HepG2 (cell line): ENCODE data around the gene MT1G. TPM values are rescaled to one million over a fixed set of nuclear protein-coding genes. Genes with fewer than 3 reads are reported as not detected.

ENCODE experiments used
- DDIT3 ChIP-seq: sonication (generic); formaldehyde crosslinking; IDR thresholded peaks from 2 replicates; pipeline ENCODE4 v1.4.0; 2020; ENCODE audit warnings: mild to moderate bottlenecking, missing genetic modification reagents
- FUBP1 ChIP-seq: sonication (generic); formaldehyde crosslinking; IDR thresholded peaks from 2 replicates; pipeline ENCODE4 v1.5.1; 2020; ENCODE audit warnings: missing genetic modification reagents, mild to moderate bottlenecking, borderline replicate concordance
- HMG20B ChIP-seq: conservative IDR thresholded peaks from 2 replicates; pipeline ENCODE4 v1.6.1; 2016; ENCODE audit warnings: missing genetic modification reagents, missing compliant biosample characterization
- HMGXB4 ChIP-seq, 2 experiments: sonication (generic) in 1 of 2; formaldehyde crosslinking in 1 of 2; IDR thresholded peaks; 2 replicates each; pipeline versions ENCODE4 v1.4.0 to v1.6.1; 2018 to 2020; ENCODE audit warnings: missing genetic modification reagents in 2 of 2, borderline replicate concordance in 1 of 2, low read depth in 1 of 2, mild to moderate bottlenecking in 1 of 2, missing biosample characterization in 1 of 2
- HOMEZ ChIP-seq: IDR thresholded peaks from 2 replicates; pipeline ENCODE4 v1.6.1; 2016; ENCODE audit warnings: low read depth
- HOXD1 ChIP-seq: sonication (generic); formaldehyde crosslinking; IDR thresholded peaks from 2 replicates; pipeline ENCODE4 v1.5.0; 2020; ENCODE audit warnings: missing genetic modification reagents
- KAT7 ChIP-seq: IDR thresholded peaks from 2 replicates; pipeline ENCODE4 v1.6.1; 2018; ENCODE audit warnings: borderline replicate concordance, missing compliant biosample characterization
- KDM3A ChIP-seq: IDR thresholded peaks from 2 replicates; pipeline ENCODE4 v1.6.1; 2018; ENCODE audit warnings: low read depth, missing compliant biosample characterization
- MEIS2 ChIP-seq: sonication (generic); formaldehyde crosslinking; IDR thresholded peaks from 2 replicates; pipeline ENCODE4 v1.9.0; 2021; ENCODE audit warnings: mild to moderate bottlenecking, missing genetic modification reagents
- NBN ChIP-seq: fragments of 450-650 bp; conservative IDR thresholded peaks from 2 replicates; pipeline ENCODE4 v1.6.1; 2017
- POLR2AphosphoS5 ChIP-seq: IDR thresholded peaks from 2 replicates; pipeline ENCODE4 v1.6.1; 2012; ENCODE audit warnings: low read depth, low read length
- STAG1 ChIP-seq: sonication (generic); formaldehyde crosslinking; IDR thresholded peaks from 2 replicates; pipeline ENCODE4 v1.4.0; 2020; ENCODE audit warnings: missing genetic modification reagents
- SUZ12 ChIP-seq: fragments of 150-350 bp; IDR thresholded peaks from 2 replicates; pipeline ENCODE4 v1.6.1; 2014; ENCODE audit warnings: low read depth, low read length
- THAP7 ChIP-seq: sonication (generic); formaldehyde crosslinking; IDR thresholded peaks from 2 replicates; pipeline ENCODE4 v1.8.1; 2023; ENCODE audit warnings: mild to moderate bottlenecking, missing genetic modification reagents
- ZBED4 ChIP-seq: sonication (generic); formaldehyde crosslinking; IDR thresholded peaks from 2 replicates; pipeline ENCODE4 v1.4.0; 2020; ENCODE audit warnings: missing genetic modification reagents, borderline replicate concordance
- ZEB1 ChIP-seq: IDR thresholded peaks from 2 replicates; pipeline ENCODE4 v1.6.1; 2012; ENCODE audit warnings: mild to moderate bottlenecking, low read depth, inconsistent platforms; ENCODE audit not compliant: insufficient replicate concordance
- ZNF24 ChIP-seq: fragments of 450-650 bp; IDR thresholded peaks from 2 replicates; pipeline ENCODE4 v1.6.1; 2017; ENCODE audit warnings: antibody characterized with exemption, mild to moderate bottlenecking
- ZNF274 ChIP-seq: sonication (generic); formaldehyde crosslinking; IDR thresholded peaks from 2 replicates; pipeline ENCODE4 v1.5.1; 2020; ENCODE audit warnings: mild to moderate bottlenecking, missing genetic modification reagents
- ZNF703 ChIP-seq: sonication (generic); formaldehyde crosslinking; IDR thresholded peaks from 2 replicates; pipeline ENCODE4 v1.5.1; 2020; ENCODE audit warnings: missing genetic modification reagents, mild to moderate bottlenecking, moderate library complexity, borderline replicate concordance
- polyA plus RNA-seq, 8 experiments: library from polyadenylated mRNA; depleted of rRNA in 3 of 8; stranded (reverse) in 7 of 8; unstranded in 1 of 8; fragments of >200 nt; fragmentation: Illumina TruSeq in 4 of 8; extraction: Trizol in 4 of 8; gene quantifications; 2 replicates each; pipeline versions ENCODE4 v1.2.1 to v1.2.3, GENCODE V29; 2011 to 2016; ENCODE audit warnings: low read depth in 4 of 8, missing spikeins in 1 of 8, mixed read lengths in 1 of 8; ENCODE audit not compliant: insufficient read depth in 1 of 8
- total RNA-seq, 5 experiments: library from RNA; depleted of rRNA; stranded (reverse); fragments of >200 nt; fragmentation: Illumina TruSeq; extraction: Trizol; gene quantifications; 2 replicates each; pipeline ENCODE4 v1.2.3, GENCODE V29; 2016; ENCODE audit warnings: low read depth in 1 of 5

MT1G gene
- total and polyA plus RNA-seq, 2 of the 13 experiments (the other 11 are each of a cell fraction or from before 2014, with no cell fraction given), result 3.6 to 377 TPM

- no peak; the same call in 1 of the 2 replicates for TF ChIP-seq HMG20B (CRISPR knock-in tag)
- no peak for TF ChIP-seq KAT7
- no peak for TF ChIP-seq HOXD1 (CRISPR knock-in tag)
- TF ChIP-seq KDM3A (CRISPR knock-in tag), result 0 out of 2 replicates have a peak, but pooled peaks have one; percentile 22
- TF ChIP-seq ZNF274 (CRISPR knock-in tag), result peak; percentile 67; the same call in 1 of the 2 replicates
- no peak for TF ChIP-seq HOMEZ
- no peak for TF ChIP-seq ZNF24
- TF ChIP-seq STAG1 (CRISPR knock-in tag), result peak; percentile 46
- no peak for TF ChIP-seq ZEB1
- TF ChIP-seq DDIT3 (CRISPR knock-in tag), result no peak
- no peak for TF ChIP-seq SUZ12
- TF ChIP-seq MEIS2 (CRISPR knock-in tag), result 0 out of 2 replicates have a peak, but pooled peaks have one; percentile 24
- TF ChIP-seq POLR2AphosphoS5, result no peak
- TF ChIP-seq HMGXB4 (CRISPR knock-in tag; IDR thresholded peaks at IDR 0.05; ENCODE audit: borderline replicate concordance in 1 of 2, low read depth in 1 of 2), result peak in 1 of 2 experiments; percentile 52; a peak in 1 of 4 replicates
- no peak for TF ChIP-seq ZNF703 (CRISPR knock-in tag)
- peak; percentile 90; the same call in 1 of the 2 replicates for TF ChIP-seq THAP7 (CRISPR knock-in tag)
- no peak for TF ChIP-seq ZBED4
- TF ChIP-seq FUBP1 (CRISPR knock-in tag), result no peak
- TF ChIP-seq NBN, result no peak
Observed at GRCh38 chr16:56643080-56643778, 24.6 kb downstream of the MT1G start (continued).
